GM12878 (cell line): ENCODE measurements around the gene CXCR6.

Experiments
- CTCF ChIP-seq, 3 experiments: IDR thresholded peaks in 2 of 3; conservative IDR thresholded peaks in 1 of 3; 2 replicates each; pipeline ENCODE4 v1.5.1; 2011; ENCODE audit warnings: low read depth in 3 of 3, low read length in 3 of 3, mild to moderate bottlenecking in 3 of 3, control low read depth in 2 of 3, moderate library complexity in 2 of 3, inconsistent platforms in 1 of 3, mixed read lengths in 1 of 3; ENCODE audit not compliant: control insufficient read depth in 2 of 3, insufficient read depth in 1 of 3; ENCODE audit errors: extremely low read depth in 1 of 3
- MXI1 ChIP-seq: fragments of 150-350 bp; IDR thresholded peaks from 2 replicates; pipeline ENCODE4 v1.6.1; 2011; ENCODE audit warnings: low read depth, mild to moderate bottlenecking, inconsistent platforms, low read length, improper control_type of control experiment
- NFYA ChIP-seq: IDR thresholded peaks from 2 replicates; pipeline ENCODE4 v1.6.1; 2011; ENCODE audit warnings: low read depth, mild to moderate bottlenecking, low read length, improper control_type of control experiment, borderline replicate concordance
- SMAD5 ChIP-seq: IDR thresholded peaks from 2 replicates; pipeline ENCODE4 v1.6.1; 2016; ENCODE audit warnings: antibody characterized with exemption, low read depth
- SMC3 ChIP-seq: IDR thresholded peaks from 2 replicates; pipeline ENCODE4 v1.6.1; 2011; ENCODE audit warnings: low read length, improper control_type of control experiment, borderline replicate concordance

- TF ChIP-seq SMC3, result no peak
- no peak for TF ChIP-seq CTCF (IDR thresholded peaks at IDR 0.05 in 2 of 3, conservative IDR thresholded peaks at IDR 0.05 in 1 of 3; ENCODE audit: control insufficient read depth in 2 of 3, extremely low read depth in 1 of 3, insufficient read depth in 1 of 3, low read depth in 3 of 3, low read length in 3 of 3)
- TF ChIP-seq SMAD5, result no peak
- no peak for TF ChIP-seq NFYA
- no peak for TF ChIP-seq MXI1
Observed at GRCh38 chr3:45992821-45993221, 49.6 kb downstream of the CXCR6 start.
